ENCODE measurements around the gene OFD1.

OFD1 gene

DNA sequence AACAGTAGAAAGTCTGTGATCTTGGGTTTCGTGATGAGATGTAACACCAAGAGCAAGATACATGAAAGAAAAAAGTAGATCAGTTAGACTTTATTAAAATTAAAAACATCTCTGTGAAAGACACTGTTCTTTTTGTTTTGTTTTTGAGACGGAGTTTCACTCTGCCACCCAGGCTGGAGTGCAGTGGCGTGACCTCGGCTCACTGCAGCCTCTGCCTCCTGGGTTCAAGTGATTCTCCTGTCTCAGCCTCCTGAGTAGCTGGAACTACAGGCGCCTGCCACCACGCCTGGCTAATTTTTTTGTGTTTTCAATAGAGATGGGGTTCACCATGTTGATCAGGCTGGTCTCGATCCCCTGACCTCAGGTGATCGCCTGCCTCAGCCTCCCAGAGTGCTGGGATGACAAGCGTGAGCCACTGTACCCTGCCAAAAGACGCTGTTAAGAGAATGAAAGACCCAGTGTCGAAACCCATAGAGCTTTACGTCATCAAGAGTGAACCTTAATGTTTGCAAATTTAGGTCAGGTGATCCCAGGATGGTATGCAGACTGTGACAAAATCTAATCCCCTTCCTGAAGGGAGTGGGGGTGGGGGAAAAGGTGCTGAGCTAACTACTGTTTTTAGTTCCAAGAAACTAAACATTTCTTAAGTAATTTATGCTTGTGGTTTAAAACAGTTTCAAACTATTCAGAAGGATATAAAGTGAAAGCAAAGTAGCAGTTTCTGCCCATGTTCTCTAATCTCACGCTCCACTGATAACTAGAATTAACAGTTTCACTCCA lies 8.0 kb downstream of the OFD1 start:
- no peak for FAIRE-seq
- TF ChIP-seq, protein P1, sequence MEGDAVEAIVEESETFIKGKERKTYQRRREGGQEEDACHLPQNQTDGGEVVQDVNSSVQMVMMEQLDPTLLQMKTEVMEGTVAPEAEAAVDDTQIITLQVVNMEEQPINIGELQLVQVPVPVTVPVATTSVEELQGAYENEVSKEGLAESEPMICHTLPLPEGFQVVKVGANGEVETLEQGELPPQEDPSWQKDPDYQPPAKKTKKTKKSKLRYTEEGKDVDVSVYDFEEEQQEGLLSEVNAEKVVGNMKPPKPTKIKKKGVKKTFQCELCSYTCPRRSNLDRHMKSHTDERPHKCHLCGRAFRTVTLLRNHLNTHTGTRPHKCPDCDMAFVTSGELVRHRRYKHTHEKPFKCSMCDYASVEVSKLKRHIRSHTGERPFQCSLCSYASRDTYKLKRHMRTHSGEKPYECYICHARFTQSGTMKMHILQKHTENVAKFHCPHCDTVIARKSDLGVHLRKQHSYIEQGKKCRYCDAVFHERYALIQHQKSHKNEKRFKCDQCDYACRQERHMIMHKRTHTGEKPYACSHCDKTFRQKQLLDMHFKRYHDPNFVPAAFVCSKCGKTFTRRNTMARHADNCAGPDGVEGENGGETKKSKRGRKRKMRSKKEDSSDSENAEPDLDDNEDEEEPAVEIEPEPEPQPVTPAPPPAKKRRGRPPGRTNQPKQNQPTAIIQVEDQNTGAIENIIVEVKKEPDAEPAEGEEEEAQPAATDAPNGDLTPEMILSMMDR (IDR thresholded peaks at IDR 0.05; ENCODE audit: insufficient read depth, missing control alignments), result no peak
- no peak for DNase-seq (ENCODE audit: insufficient read length, low spot score)

DNA sequence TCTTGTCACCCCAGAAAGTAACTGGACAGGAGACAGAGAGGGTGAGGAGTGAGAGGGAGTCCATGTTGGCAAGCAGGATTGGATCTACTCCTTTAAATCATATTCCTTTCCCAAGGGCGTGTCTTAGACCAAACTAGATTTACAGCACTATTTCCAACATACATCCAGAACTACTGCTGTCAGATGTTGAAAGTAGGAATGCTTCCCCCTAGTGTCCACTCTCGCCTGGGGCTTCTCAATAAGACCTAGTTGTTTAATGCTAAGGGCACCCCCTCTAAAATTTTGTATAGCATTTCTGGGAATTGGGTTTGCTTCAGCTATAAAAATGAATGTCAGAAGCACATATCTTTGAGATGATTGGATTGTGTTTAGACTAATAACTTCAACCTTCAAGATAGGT lies 13.3 kb downstream of the OFD1 start:
- DNase-seq (ENCODE audit: insufficient read length, low spot score), result no peak
- TF ChIP-seq, protein P1 (IDR thresholded peaks at IDR 0.05; ENCODE audit: insufficient read depth, missing control alignments), result peak; percentile 26
- peak; percentile 21 for FAIRE-seq

DNA sequence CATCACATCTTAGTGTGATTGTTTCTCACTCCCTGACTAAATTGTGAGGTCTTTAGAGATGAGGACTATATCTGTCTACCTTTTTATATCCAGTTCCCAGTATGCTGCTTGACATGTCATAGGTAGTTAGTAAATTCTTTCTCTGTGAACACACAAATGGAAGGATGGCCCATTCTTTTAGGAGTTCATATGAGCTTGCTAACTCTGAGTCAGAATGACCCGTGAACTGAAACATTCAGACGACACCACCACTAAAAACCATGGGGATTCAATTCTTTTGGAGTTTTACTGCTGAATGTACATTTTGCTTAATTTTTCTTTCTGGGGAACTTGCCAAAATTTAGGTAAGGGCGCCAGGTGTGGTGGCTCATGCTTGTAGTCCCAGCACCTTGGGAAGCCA lies 13.9 kb downstream of the OFD1 start:
- FAIRE-seq (no peak), DNase-seq (ENCODE audit: insufficient read length, low spot score) (no peak)
- TF ChIP-seq, protein P1 (IDR thresholded peaks at IDR 0.05; ENCODE audit: insufficient read depth, missing control alignments), result no peak

DNA sequence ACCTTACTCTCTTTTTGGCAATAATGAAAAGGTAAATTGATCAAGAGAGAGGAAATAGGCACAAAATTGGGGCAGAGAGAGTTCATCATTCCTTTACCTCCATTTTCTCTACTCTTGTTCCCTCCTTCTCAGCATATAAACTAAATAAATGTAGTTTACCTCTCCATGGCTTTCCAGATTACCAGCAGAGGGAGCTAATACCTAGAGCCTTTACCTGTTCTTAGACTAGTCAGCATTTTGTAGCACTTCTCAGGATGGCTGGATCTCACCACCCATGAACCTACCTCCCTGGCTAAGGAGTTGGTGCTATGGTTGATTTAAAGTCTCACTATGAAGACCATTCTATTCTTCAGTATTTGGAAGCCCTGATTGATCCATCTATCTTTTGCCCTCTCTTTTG lies 15.7 kb downstream of the OFD1 start:
- no peak for FAIRE-seq
- TF ChIP-seq, protein P1 (IDR thresholded peaks at IDR 0.05; ENCODE audit: insufficient read depth, missing control alignments), result peak; percentile 42
- no peak for DNase-seq (ENCODE audit: insufficient read length, low spot score)

DNA sequence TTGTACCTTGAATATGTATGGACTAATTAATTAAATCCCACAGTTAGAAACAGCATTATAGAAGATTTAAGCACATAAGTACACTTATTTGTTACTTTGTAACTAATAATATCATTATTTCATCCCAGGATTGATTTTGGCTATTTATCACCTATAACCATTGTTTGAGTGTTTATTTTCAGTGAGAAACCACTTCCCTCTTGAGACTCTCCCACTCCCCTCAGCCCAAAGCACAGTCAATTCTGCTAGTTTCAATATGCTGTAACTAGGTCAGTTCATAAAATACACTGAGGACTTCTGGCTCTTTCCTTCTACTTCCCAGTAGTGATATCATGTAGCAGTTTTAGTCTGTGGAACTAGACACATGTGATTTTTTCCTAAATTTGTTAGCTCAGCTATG lies 16.3 kb downstream of the OFD1 start:
- TF ChIP-seq, protein P1 (IDR thresholded peaks at IDR 0.05; ENCODE audit: insufficient read depth, missing control alignments), result no peak
- peak; percentile 88 for FAIRE-seq

DNA sequence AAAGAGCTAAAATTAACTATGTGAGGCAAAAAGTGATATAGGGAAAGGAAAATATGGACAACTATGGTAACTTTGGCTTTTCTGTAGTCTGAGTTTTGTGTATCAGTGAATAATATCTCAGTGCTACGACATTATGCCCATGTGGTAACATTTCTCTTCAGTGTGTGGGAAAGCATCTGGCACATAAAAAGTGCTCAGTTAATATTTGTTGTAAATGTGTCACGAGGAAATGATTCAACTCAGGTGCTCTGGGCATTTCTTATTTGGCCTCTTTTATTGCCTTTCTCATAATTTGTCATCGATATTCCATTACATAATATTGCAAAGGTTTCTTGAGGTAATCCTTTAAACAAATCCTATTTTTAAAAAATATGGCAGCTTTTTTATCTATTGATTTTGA lies 17.6 kb downstream of the OFD1 start:
- TF ChIP-seq, protein P1 (IDR thresholded peaks at IDR 0.05; ENCODE audit: insufficient read depth, missing control alignments), result no peak
- FAIRE-seq (no peak), DNase-seq (ENCODE audit: insufficient read length, low spot score) (no peak)

More for the DNA sequence above, 16.3 kb downstream of the OFD1 start:
- no peak for DNase-seq (ENCODE audit: insufficient read length, low spot score)

DNA sequence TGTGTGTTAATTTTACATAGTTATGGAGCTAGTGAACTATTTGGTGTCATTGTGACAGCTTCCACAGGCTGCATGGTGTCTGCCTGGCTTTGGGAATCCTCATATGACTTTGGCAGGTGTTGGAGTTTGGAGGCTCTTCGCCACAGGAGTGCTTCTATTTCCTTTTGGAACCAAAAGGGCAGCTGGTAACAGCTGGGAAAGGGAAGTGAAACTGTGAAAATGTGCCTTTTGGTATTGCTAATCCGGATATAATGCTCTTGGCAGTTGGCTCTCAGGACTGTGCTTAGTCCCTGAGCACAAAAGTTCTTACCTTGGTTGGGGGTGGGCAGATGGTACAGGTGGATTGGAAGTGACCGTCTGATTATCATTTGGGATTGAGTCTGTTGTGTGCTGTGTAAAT lies 18.1 kb downstream of the OFD1 start:
- peak; percentile 6 for FAIRE-seq
- TF ChIP-seq, protein P1 (IDR thresholded peaks at IDR 0.05; ENCODE audit: insufficient read depth, missing control alignments), result no peak
- no peak for DNase-seq (ENCODE audit: insufficient read length, low spot score)
